SK-N-SH (cell line): Measurements from ENCODE around the gene SPRR2B.
"Not testable (repeated sequence)": the region's sequence is repeated elsewhere in the genome, so short reads cannot be mapped to it uniquely, and the experiment has no call there.

Source experiments
- CHD2 ChIP-seq: fragments of 150-350 bp; IDR thresholded peaks from 2 replicates; pipeline ENCODE4 v1.6.1; 2018; ENCODE audit warnings: low read length; ENCODE audit not compliant: partially characterized antibody
- EP300 ChIP-seq, 2 experiments: IDR thresholded peaks; 2 replicates each; pipeline versions ENCODE4 v1.4.0 to v1.6.1; 2012; ENCODE audit warnings: borderline replicate concordance in 1 of 2, low read depth in 1 of 2, low read length in 1 of 2
- EZH2phosphoT487 ChIP-seq: fragments of 200-600 bp; sonication (generic); IDR thresholded peaks from 2 replicates; pipeline ENCODE4 v1.6.1; 2017; ENCODE audit warnings: low read depth, mixed run types, mild to moderate bottlenecking, antibody characterized with exemption, moderate library complexity, borderline replicate concordance
- GABPA ChIP-seq: IDR thresholded peaks from 2 replicates; pipeline ENCODE4 v1.4.0; 2012; ENCODE audit warnings: low read depth, mild to moderate bottlenecking
- JUND ChIP-seq: IDR thresholded peaks from 2 replicates; pipeline ENCODE4 v1.4.0; 2012
- MXI1 ChIP-seq: IDR thresholded peaks from 2 replicates; pipeline ENCODE4 v1.6.1; 2012; ENCODE audit warnings: mild to moderate bottlenecking, low read depth, low read length, improper control_type of control experiment
- POLR2AphosphoS5 ChIP-seq: IDR thresholded peaks from 2 replicates; pipeline ENCODE4 v1.6.1; 2012; ENCODE audit warnings: low read depth, low read length
- RAD21 ChIP-seq: IDR thresholded peaks from 2 replicates; pipeline ENCODE4 v1.6.1; 2012; ENCODE audit warnings: mild to moderate bottlenecking, low read length
- RCOR1 ChIP-seq: fragments of 150-350 bp; IDR thresholded peaks from 2 replicates; pipeline ENCODE4 v1.6.1; 2017; ENCODE audit warnings: antibody characterized with exemption, low read length
- SIN3A ChIP-seq: IDR thresholded peaks from 2 replicates; pipeline ENCODE4 v1.6.1; 2012; ENCODE audit warnings: low read depth, mild to moderate bottlenecking, low read length, moderate library complexity, borderline replicate concordance
- TAF1 ChIP-seq: IDR thresholded peaks from 2 replicates; pipeline ENCODE4 v1.6.1; 2012; ENCODE audit warnings: low read depth, mild to moderate bottlenecking, low read length, moderate library complexity, borderline replicate concordance
- TCF12 ChIP-seq: IDR thresholded peaks from 2 replicates; pipeline ENCODE4 v1.4.0; 2012
- USF2 ChIP-seq: fragments of 150-350 bp; IDR thresholded peaks from 2 replicates; pipeline ENCODE4 v1.6.1; 2017; ENCODE audit warnings: antibody characterized with exemption, low read length, low read depth, borderline replicate concordance
- TF ChIP-seq, protein P1 (sequence below): fragments of 200-600 bp; sonication (generic); IDR thresholded peaks from 2 replicates; pipeline ENCODE4 v1.6.1; 2017; ENCODE audit warnings: antibody characterized with exemption, mild to moderate bottlenecking, moderate library complexity

DNA sequence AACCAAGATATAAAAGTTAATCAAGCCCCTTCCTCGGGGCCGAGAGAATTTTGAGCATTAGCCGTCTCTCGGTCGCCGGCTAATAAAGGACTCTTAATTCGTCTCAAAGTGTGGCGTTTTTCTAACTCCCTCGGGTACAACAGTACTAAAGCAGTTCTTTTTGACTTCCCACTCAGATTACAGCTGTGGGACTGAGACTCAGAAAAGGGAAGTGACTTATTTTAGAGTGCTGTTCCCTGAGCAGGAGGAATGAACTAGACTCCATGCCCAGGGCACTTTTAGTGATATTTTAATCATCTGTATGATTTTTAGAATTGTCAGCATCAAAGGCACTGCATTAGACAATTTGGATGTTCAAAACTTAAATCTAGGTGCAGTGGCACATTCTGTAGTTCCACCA is 49.1 kb downstream of the SPRR2B start:
- TF ChIP-seq EP300 (IDR thresholded peaks at IDR 0.05; ENCODE audit: borderline replicate concordance in 1 of 2, low read depth in 1 of 2, low read length in 1 of 2); POLR2AphosphoS5; RCOR1; SIN3A; CHD2; EZH2phosphoT487; TAF1; MXI1; RAD21; TCF12; JUND; GABPA; USF2: not testable (repeated sequence)
- TF ChIP-seq, protein P1, sequence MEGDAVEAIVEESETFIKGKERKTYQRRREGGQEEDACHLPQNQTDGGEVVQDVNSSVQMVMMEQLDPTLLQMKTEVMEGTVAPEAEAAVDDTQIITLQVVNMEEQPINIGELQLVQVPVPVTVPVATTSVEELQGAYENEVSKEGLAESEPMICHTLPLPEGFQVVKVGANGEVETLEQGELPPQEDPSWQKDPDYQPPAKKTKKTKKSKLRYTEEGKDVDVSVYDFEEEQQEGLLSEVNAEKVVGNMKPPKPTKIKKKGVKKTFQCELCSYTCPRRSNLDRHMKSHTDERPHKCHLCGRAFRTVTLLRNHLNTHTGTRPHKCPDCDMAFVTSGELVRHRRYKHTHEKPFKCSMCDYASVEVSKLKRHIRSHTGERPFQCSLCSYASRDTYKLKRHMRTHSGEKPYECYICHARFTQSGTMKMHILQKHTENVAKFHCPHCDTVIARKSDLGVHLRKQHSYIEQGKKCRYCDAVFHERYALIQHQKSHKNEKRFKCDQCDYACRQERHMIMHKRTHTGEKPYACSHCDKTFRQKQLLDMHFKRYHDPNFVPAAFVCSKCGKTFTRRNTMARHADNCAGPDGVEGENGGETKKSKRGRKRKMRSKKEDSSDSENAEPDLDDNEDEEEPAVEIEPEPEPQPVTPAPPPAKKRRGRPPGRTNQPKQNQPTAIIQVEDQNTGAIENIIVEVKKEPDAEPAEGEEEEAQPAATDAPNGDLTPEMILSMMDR: not testable (repeated sequence)
